ENCODE data around the gene OCSTAMP.

Gene OCSTAMP

DNA sequence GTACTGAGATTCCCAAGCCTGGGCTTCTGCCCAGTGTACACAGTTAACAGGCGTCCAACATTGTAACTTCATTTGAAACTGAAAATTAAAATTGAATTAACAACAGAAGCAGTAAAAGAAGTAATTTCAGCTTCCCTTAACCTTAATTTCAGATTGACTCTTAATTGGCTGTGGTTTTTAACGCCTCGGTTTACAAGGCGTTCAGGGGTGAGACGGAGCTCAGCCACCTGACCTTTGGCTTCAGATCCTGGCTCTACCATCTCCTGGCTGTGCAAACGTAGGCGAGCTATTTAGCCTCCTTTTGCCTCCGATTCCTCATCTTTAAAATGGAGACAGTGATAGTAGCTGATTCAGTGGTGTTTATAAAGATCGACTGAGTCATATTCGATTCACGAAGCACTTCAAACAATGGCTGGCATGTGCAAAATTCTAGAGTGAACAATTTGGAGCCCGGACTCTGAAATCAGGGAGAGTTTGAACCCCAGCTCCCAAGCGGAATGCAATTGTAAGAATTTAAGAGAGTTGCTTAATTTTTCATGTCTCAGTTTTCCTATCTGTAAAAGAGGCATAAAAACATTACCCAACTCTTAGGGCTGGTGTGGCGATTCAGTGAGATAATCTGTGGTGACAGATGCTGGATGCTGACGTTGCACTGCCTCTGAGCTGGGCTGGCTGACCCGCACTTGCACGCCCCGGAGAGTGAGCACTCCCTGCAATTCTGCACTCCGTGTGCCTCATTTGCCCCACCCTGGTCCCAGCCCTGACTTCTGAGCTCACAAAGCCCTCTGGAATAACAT, 23.5 kb upstream of the OCSTAMP start:
- no peak for DNase-seq (ENCODE audit: low spot score)
- TF ChIP-seq, protein P1, sequence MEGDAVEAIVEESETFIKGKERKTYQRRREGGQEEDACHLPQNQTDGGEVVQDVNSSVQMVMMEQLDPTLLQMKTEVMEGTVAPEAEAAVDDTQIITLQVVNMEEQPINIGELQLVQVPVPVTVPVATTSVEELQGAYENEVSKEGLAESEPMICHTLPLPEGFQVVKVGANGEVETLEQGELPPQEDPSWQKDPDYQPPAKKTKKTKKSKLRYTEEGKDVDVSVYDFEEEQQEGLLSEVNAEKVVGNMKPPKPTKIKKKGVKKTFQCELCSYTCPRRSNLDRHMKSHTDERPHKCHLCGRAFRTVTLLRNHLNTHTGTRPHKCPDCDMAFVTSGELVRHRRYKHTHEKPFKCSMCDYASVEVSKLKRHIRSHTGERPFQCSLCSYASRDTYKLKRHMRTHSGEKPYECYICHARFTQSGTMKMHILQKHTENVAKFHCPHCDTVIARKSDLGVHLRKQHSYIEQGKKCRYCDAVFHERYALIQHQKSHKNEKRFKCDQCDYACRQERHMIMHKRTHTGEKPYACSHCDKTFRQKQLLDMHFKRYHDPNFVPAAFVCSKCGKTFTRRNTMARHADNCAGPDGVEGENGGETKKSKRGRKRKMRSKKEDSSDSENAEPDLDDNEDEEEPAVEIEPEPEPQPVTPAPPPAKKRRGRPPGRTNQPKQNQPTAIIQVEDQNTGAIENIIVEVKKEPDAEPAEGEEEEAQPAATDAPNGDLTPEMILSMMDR (IDR thresholded peaks at IDR 0.05; ENCODE audit: extremely low read depth, insufficient read depth, missing control alignments), result no peak
- in situ Hi-C loops (cut with MboI; ENCODE audit: low pct_unique_long_range_greater_than_20kb, low sequenced_read_pairs, unreplicated experiment), result no loop called here

- DNase-seq (ENCODE audit: low spot score), result no peak
- TF ChIP-seq, protein P1 (IDR thresholded peaks at IDR 0.05; ENCODE audit: extremely low read depth, insufficient read depth, missing control alignments), result no peak
- in situ Hi-C loops (cut with MboI; ENCODE audit: low pct_unique_long_range_greater_than_20kb, low sequenced_read_pairs, unreplicated experiment), result no loop called here
Observed at GRCh38 chr20:46573234-46573633, 22.8 kb upstream of the OCSTAMP start.

- in situ Hi-C loops (cut with MboI; ENCODE audit: low pct_unique_long_range_greater_than_20kb, low sequenced_read_pairs, unreplicated experiment), result no loop called here
- no peak for DNase-seq (ENCODE audit: low spot score)
- TF ChIP-seq, protein P1 (IDR thresholded peaks at IDR 0.05; ENCODE audit: extremely low read depth, insufficient read depth, missing control alignments), result no peak
Observed at GRCh38 chr20:46572790-46573189, 22.3 kb upstream of the OCSTAMP start.

- in situ Hi-C loops (cut with MboI; ENCODE audit: low pct_unique_long_range_greater_than_20kb, low sequenced_read_pairs, unreplicated experiment), result no loop called here
- no peak for DNase-seq (ENCODE audit: low spot score)
Observed at GRCh38 chr20:46572153-46572552, 21.7 kb upstream of the OCSTAMP start.

DNA sequence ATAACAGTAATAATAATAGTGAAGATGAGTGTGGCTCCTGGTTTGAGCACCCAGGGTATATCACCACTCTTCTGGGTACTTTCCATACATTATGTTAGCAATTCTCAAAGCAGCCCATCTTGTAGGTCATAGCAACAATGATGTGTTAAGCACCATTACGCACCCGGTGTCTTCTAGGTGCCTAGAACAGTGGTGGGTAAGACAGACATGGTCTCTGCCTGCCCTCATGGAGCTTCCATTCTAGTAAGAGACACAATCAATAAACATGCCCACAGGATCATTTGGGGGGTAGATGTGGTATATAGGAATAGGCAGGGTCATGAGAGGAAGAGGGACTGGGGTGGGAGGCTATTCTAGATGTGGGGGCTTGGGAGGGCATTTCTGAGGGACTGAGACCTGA, 21.0 kb upstream of the OCSTAMP start:
- no peak for DNase-seq (ENCODE audit: low spot score)
- in situ Hi-C loops (cut with MboI; ENCODE audit: low pct_unique_long_range_greater_than_20kb, low sequenced_read_pairs, unreplicated experiment), result no loop called here
- TF ChIP-seq, protein P1 (IDR thresholded peaks at IDR 0.05; ENCODE audit: extremely low read depth, insufficient read depth, missing control alignments), result no peak

More at GRCh38 chr20:46572153-46572552, 21.7 kb upstream of the OCSTAMP start:
- TF ChIP-seq, protein P1 (IDR thresholded peaks at IDR 0.05; ENCODE audit: extremely low read depth, insufficient read depth, missing control alignments), result no peak

DNA sequence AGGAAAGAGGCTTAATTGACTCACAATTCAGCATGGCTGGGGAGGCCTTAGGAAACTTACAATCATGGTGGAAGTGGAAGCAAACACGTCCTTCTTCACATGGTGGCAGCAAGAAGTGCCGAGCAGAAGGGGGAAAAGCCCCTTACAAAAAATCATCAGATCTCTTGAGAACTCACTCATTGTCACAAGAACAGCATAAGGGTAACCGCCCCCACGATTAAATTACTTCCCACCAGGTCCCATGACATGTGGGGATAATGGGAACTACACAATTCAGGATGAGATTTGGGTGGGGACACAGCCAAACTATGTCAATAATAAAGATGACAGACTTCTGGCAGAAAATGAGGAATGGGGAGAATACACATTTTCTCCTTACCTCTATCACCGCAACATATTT, 20.5 kb upstream of the OCSTAMP start:
- DNase-seq (ENCODE audit: low spot score), result no peak
- in situ Hi-C loops (cut with MboI; ENCODE audit: low pct_unique_long_range_greater_than_20kb, low sequenced_read_pairs, unreplicated experiment), result no loop called here
- TF ChIP-seq, protein P1 (IDR thresholded peaks at IDR 0.05; ENCODE audit: extremely low read depth, insufficient read depth, missing control alignments), result no peak

Measured in GM13977 (cell line).